SK-N-SH (cell line): ENCODE data around the gene CSNK2A2. TPM values are rescaled to one million over a fixed set of nuclear protein-coding genes. Genes with fewer than 3 reads are reported as not detected.

Experiments
- CTCF ChIA-PET: fragments of 300-600, 350-600 bp; formaldehyde crosslinking; extraction: SDS; loops from one replicate; lab custom pipeline; 2021; lab: Yijun Ruan, JAX
- POLR2A ChIA-PET: fragments of 350-600 bp; sonication (Branson Sonifier 250); formaldehyde crosslinking; extraction: SDS; loops from one replicate; lab custom pipeline; 2020; ENCODE audit warnings: antibody characterized with exemption, inconsistent platforms; lab: Yijun Ruan, JAX
- DNase-seq: peaks from one replicate; pipeline ENCODE4 v3.0.0; 2012
- H2AFZ ChIP-seq: fragments of 200-600 bp; sonication (generic); 2 replicates; pipeline ENCODE4 v1.8.1; 2016; ENCODE audit warnings: antibody characterized with exemption, mild to moderate bottlenecking, low read depth
- H3F3A ChIP-seq: fragments of 200-600 bp; sonication (generic); replicated peaks from 2 replicates; pipeline ENCODE3; 2016; ENCODE audit warnings: antibody characterized with exemption, mild to moderate bottlenecking; ENCODE audit not compliant: insufficient read depth
- H3K27ac ChIP-seq, 2 experiments: fragments of 200-500 bp in 1 of 2; fragments of 200-600 bp in 1 of 2; sonication (Bioruptor generic) in 1 of 2; sonication (generic), shearing (Covaris generic) in 1 of 2; 2 replicates each; pipeline versions ENCODE4 v1.5.1 to v1.6.1; 2014 to 2016; ENCODE audit warnings: low read depth in 2 of 2, inconsistent platforms in 1 of 2, low read length in 1 of 2, mild to moderate bottlenecking in 1 of 2, mixed read lengths in 1 of 2
- H3K27me3 ChIP-seq: fragments of 200-600 bp; sonication (generic), shearing (Covaris generic); 2 replicates; pipeline ENCODE4 v1.6.1; 2016; ENCODE audit warnings: mixed run types; ENCODE audit not compliant: insufficient read depth
- H3K36me3 ChIP-seq, 2 experiments: fragments of 200-500 bp in 1 of 2; fragments of 200-600 bp in 1 of 2; sonication (Bioruptor generic) in 1 of 2; sonication (generic) in 1 of 2; replicated peaks in 1 of 2; 2 replicates each; pipeline versions ENCODE3 to v1.5.1; 2014 to 2016; ENCODE audit warnings: low read length in 1 of 2, mild to moderate bottlenecking in 1 of 2; ENCODE audit not compliant: insufficient read depth in 2 of 2, control insufficient read depth in 1 of 2
- H3K4me1 ChIP-seq, 2 experiments: fragments of 200-500 bp in 1 of 2; fragments of 200-600 bp in 1 of 2; sonication (Bioruptor generic) in 1 of 2; sonication (generic), shearing (Covaris generic) in 1 of 2; 2 replicates each; pipeline versions ENCODE4 v1.5.1 to v1.6.1; 2014 to 2016; ENCODE audit warnings: low read depth in 1 of 2, low read length in 1 of 2, mixed run types in 1 of 2; ENCODE audit not compliant: insufficient read depth in 2 of 2, control insufficient read depth in 1 of 2
- H3K4me2 ChIP-seq: fragments of 200-600 bp; sonication (generic), shearing (Covaris generic); 2 replicates; pipeline ENCODE4 v1.6.1; 2017; ENCODE audit warnings: mixed run types
- H3K4me3 ChIP-seq, 2 experiments: fragments of 200-500 bp in 1 of 2; fragments of 200-600 bp in 1 of 2; sonication (Bioruptor generic) in 1 of 2; sonication (generic), shearing (Covaris generic) in 1 of 2; 2 replicates each; pipeline versions ENCODE4 v1.5.1 to v1.8.1; 2014 to 2016; ENCODE audit warnings: low read depth in 2 of 2, inconsistent platforms in 1 of 2, low read length in 1 of 2, mild to moderate bottlenecking in 1 of 2, mixed read lengths in 1 of 2, moderate library complexity in 1 of 2
- H3K79me2 ChIP-seq: fragments of 200-600 bp; sonication (generic); 2 replicates; pipeline ENCODE4 v1.8.1; 2017; ENCODE audit warnings: mild to moderate bottlenecking; ENCODE audit not compliant: insufficient read depth
- H3K9ac ChIP-seq: fragments of 200-600 bp; sonication (generic); 2 replicates; pipeline ENCODE4 v1.6.1; 2017; ENCODE audit warnings: mixed run types
- H3K9me2 ChIP-seq: fragments of 200-600 bp; sonication (generic); 2 replicates; pipeline ENCODE4 v1.6.1; 2017; ENCODE audit warnings: mixed run types
- H3K9me3 ChIP-seq: fragments of 200-600 bp; sonication (generic); 2 replicates; pipeline ENCODE4 v1.6.1; 2017; ENCODE audit warnings: mixed run types, mild to moderate bottlenecking, moderate library complexity
- H4K20me1 ChIP-seq: fragments of 200-600 bp; sonication (generic); 2 replicates; pipeline ENCODE4 v1.6.1; 2017; ENCODE audit warnings: mild to moderate bottlenecking, mixed run types; ENCODE audit not compliant: insufficient read depth
- EP300 ChIP-seq, 2 experiments: IDR thresholded peaks; 2 replicates each; pipeline versions ENCODE4 v1.4.0 to v1.6.1; 2012; ENCODE audit warnings: borderline replicate concordance in 1 of 2, low read depth in 1 of 2, low read length in 1 of 2
- EZH2phosphoT487 ChIP-seq: fragments of 200-600 bp; sonication (generic); IDR thresholded peaks from 2 replicates; pipeline ENCODE4 v1.6.1; 2017; ENCODE audit warnings: low read depth, mixed run types, mild to moderate bottlenecking, antibody characterized with exemption, moderate library complexity, borderline replicate concordance
- FOSL2 ChIP-seq: IDR thresholded peaks from 2 replicates; pipeline ENCODE4 v1.4.0; 2012; ENCODE audit warnings: low read depth, mild to moderate bottlenecking, moderate library complexity, borderline replicate concordance
- FOXJ3 ChIP-seq: sonication (generic); formaldehyde crosslinking; IDR thresholded peaks from 2 replicates; pipeline ENCODE4 v1.5.1; 2020; ENCODE audit warnings: mild to moderate bottlenecking, missing genetic modification reagents
- GABPA ChIP-seq: IDR thresholded peaks from 2 replicates; pipeline ENCODE4 v1.4.0; 2012; ENCODE audit warnings: low read depth, mild to moderate bottlenecking
- JUND ChIP-seq: IDR thresholded peaks from 2 replicates; pipeline ENCODE4 v1.4.0; 2012
- MEF2A ChIP-seq: IDR thresholded peaks from 2 replicates; pipeline ENCODE4 v1.4.0; 2012; ENCODE audit warnings: low read depth, borderline replicate concordance
- MXI1 ChIP-seq: IDR thresholded peaks from 2 replicates; pipeline ENCODE4 v1.6.1; 2012; ENCODE audit warnings: mild to moderate bottlenecking, low read depth, low read length, improper control_type of control experiment
- NRF1 ChIP-seq: IDR thresholded peaks from 2 replicates; pipeline ENCODE4 v1.6.1; 2012; ENCODE audit warnings: low read depth, mild to moderate bottlenecking, low read length
- POLR2AphosphoS5 ChIP-seq: IDR thresholded peaks from 2 replicates; pipeline ENCODE4 v1.6.1; 2012; ENCODE audit warnings: low read depth, low read length
- RCOR1 ChIP-seq: fragments of 150-350 bp; IDR thresholded peaks from 2 replicates; pipeline ENCODE4 v1.6.1; 2017; ENCODE audit warnings: antibody characterized with exemption, low read length
- RFX5 ChIP-seq: IDR thresholded peaks from 2 replicates; pipeline ENCODE4 v1.6.1; 2012; ENCODE audit warnings: mild to moderate bottlenecking, improper control_type of control experiment, low read length
- RXRA ChIP-seq: IDR thresholded peaks from 2 replicates; pipeline ENCODE4 v1.4.0; 2012; ENCODE audit warnings: low read depth, mild to moderate bottlenecking, borderline replicate concordance
- SIN3A ChIP-seq: IDR thresholded peaks from 2 replicates; pipeline ENCODE4 v1.6.1; 2012; ENCODE audit warnings: low read depth, mild to moderate bottlenecking, low read length, moderate library complexity, borderline replicate concordance
- SMC3 ChIP-seq: IDR thresholded peaks from 2 replicates; pipeline ENCODE4 v1.6.1; 2012; ENCODE audit warnings: low read depth, low read length, improper control_type of control experiment
- TAF1 ChIP-seq: IDR thresholded peaks from 2 replicates; pipeline ENCODE4 v1.6.1; 2012; ENCODE audit warnings: low read depth, mild to moderate bottlenecking, low read length, moderate library complexity, borderline replicate concordance
- YY1 ChIP-seq: IDR thresholded peaks from 2 replicates; pipeline ENCODE4 v1.4.0; 2012; ENCODE audit warnings: low read depth, mild to moderate bottlenecking
- WGBS: methylation state at CpG from one replicate; pipeline ENCODE4 v1.1.6; 2017; ENCODE audit warnings: low lambda C conversion rate; 5-methylcytosine and 5-hydroxymethylcytosine counted together
- polyA plus RNA-seq, 3 experiments: library from polyadenylated mRNA; depleted of rRNA; stranded (reverse); fragments of >200 nt; gene quantifications; 2 replicates each; pipeline ENCODE4 v1.2.3, GENCODE V29; 2012
- TF ChIP-seq, protein P1 (sequence below): IDR thresholded peaks from 2 replicates; pipeline ENCODE4 v1.4.0; 2012; ENCODE audit warnings: low read depth, borderline replicate concordance
- TF ChIP-seq, protein P2 (sequence below): IDR thresholded peaks from 2 replicates; pipeline ENCODE4 v1.4.0; 2012; ENCODE audit warnings: low read depth, borderline replicate concordance
- TF ChIP-seq, protein P3 (sequence below): fragments of 150-350 bp; IDR thresholded peaks from 2 replicates; pipeline ENCODE4 v1.6.1; 2017; ENCODE audit warnings: antibody characterized with exemption, low read length, low read depth, borderline replicate concordance
- TF ChIP-seq, protein P4 (sequence below): fragments of 150-350 bp; IDR thresholded peaks from 2 replicates; pipeline ENCODE4 v1.6.1; 2016; ENCODE audit warnings: mild to moderate bottlenecking, low read depth, low read length
- TF ChIP-seq, protein P5 (sequence below): IDR thresholded peaks from 2 replicates; pipeline ENCODE4 v1.4.0; 2012; ENCODE audit warnings: low read depth

CSNK2A2 gene
- polyA plus RNA-seq, 1 of the 3 experiments (the other 2 are of a cell fraction): 25.8 TPM

DNA sequence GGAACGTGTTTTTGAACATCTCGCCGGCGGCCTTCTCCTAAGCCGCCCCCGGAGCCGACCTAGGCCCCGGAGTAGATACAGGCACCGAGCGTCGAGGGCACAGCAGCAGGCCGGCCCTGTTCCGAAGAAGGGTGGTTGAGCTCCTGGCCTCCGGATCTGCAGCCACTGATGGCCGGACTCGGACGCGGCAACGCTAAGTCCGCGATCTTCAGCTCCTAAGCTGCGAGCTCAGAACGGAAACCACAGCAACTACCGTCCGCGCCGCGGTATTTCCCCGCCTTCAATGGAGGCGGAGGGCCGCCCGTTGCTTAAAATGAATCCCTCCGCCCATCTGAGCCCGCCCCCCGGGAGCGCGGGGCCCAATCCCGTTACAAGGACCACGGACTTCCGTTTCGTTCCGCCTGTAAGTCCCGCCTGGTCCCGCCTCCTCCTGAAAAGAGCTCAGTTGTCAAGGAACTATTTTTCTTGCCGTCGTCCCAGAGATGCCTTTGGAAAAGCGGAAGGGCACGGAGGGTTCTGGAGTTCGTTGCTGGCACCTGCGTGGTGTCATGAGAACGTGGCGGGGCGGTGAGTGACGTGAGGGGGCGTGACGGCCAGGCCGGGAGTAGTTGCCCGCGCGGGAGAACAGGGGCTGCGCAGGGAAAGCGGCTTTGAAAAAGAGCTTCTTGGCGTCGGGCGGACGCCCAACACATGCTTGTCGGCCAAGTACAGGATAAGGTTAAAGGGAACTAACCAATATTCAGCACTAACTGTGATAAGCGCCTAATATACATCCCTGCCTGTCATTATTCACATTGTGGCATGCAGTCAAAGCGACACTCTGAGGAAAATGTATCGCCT is 68.6 kb downstream of the CSNK2A2 start, which contains the start of gene CFAP20:
Gene CFAP20 (minus strand): TSS at position 285 of the 840 bp plus-strand sequence. CDS start 266 bp downstream, at position 19.
- H3K4me1 ChIP-seq: peaks cover 11 to 29% of the 10 kb centered on the region in 2 experiments; a peak in 3 of 4 replicates
- H3K9ac ChIP-seq: peak within 1 kb of the TSS; percentile 92
- peaks cover 7% of the 10 kb centered on the region for H3F3A ChIP-seq
- 7% methylated on average over 31 of the region's 70 CpGs for WGBS
- peak within 1 kb of the TSS; percentile 92 for H2AFZ ChIP-seq
- no peaks in the 10 kb centered on the region for H3K9me3 ChIP-seq
- H4K20me1 ChIP-seq: peaks cover 41% of the 10 kb centered on the region
- CTCF ChIA-PET: interaction anchor here (0.6 to 6.5 kb wide), 10 partner anchors 7 to 1938 kb away, joined by 3 to 91 read pairs (median 4); partner anchors contain the start of genes GNAO1 and MMP15
- H3K4me2 ChIP-seq: peak within 1 kb of the TSS; percentile 78
- peak within 1 kb of the TSS; percentile 90 to 92 for H3K4me3 ChIP-seq
- peaks cover 47% of the 10 kb centered on the region for H3K79me2 ChIP-seq
- no peaks in the 10 kb centered on the region for H3K9me2 ChIP-seq
- POLR2A ChIA-PET: interaction anchor here (0.7 to 1.5 kb wide), 15 partner anchors 8 to 1068 kb away, joined by 3 to 18 read pairs (median 4); partner anchors contain the start of genes MMP15 and NDRG4
- DNase-seq: peak; percentile 95
- H3K36me3 ChIP-seq: no peaks in the 10 kb centered on the region
- peak within 1 kb of the TSS; percentile 88 to 94 for H3K27ac ChIP-seq
- no peaks in the 10 kb centered on the region for H3K27me3 ChIP-seq
- TF ChIP-seq YY1 (peak; percentile 78; the same call in 1 of the 2 replicates), RFX5 (peak; percentile 76), EZH2phosphoT487 (no peak), GABPA (peak; percentile 85), MEF2A (no peak), SMC3 (no peak), TAF1 (peak; percentile 90), FOXJ3 (CRISPR knock-in tag) (0 out of 2 replicates have a peak, but pooled peaks have one; percentile 29), FOSL2 (peak; percentile 11; the same call in 1 of the 2 replicates), JUND (no peak; the same call in 1 of the 2 replicates), EP300 (IDR thresholded peaks at IDR 0.05; ENCODE audit: borderline replicate concordance in 1 of 2, low read depth in 1 of 2, low read length in 1 of 2) (peak in 1 of 2 experiments; percentile 47; a peak in 1 of 4 replicates), RXRA (no peak), NRF1 (peak; percentile 67), RCOR1 (0 out of 2 replicates have a peak, but pooled peaks have one; percentile 34), MXI1 (peak; percentile 97), POLR2AphosphoS5 (peak; percentile 81), SIN3A (peak; percentile 85)
- TF ChIP-seq, protein P1, sequence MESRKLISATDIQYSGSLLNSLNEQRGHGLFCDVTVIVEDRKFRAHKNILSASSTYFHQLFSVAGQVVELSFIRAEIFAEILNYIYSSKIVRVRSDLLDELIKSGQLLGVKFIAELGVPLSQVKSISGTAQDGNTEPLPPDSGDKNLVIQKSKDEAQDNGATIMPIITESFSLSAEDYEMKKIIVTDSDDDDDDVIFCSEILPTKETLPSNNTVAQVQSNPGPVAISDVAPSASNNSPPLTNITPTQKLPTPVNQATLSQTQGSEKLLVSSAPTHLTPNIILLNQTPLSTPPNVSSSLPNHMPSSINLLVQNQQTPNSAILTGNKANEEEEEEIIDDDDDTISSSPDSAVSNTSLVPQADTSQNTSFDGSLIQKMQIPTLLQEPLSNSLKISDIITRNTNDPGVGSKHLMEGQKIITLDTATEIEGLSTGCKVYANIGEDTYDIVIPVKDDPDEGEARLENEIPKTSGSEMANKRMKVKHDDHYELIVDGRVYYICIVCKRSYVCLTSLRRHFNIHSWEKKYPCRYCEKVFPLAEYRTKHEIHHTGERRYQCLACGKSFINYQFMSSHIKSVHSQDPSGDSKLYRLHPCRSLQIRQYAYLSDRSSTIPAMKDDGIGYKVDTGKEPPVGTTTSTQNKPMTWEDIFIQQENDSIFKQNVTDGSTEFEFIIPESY: peak; percentile 27; the same call in 1 of the 2 replicates
- TF ChIP-seq, protein P2, sequence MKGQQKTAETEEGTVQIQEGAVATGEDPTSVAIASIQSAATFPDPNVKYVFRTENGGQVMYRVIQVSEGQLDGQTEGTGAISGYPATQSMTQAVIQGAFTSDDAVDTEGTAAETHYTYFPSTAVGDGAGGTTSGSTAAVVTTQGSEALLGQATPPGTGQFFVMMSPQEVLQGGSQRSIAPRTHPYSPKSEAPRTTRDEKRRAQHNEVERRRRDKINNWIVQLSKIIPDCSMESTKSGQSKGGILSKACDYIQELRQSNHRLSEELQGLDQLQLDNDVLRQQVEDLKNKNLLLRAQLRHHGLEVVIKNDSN: no peak
- TF ChIP-seq, protein P3, sequence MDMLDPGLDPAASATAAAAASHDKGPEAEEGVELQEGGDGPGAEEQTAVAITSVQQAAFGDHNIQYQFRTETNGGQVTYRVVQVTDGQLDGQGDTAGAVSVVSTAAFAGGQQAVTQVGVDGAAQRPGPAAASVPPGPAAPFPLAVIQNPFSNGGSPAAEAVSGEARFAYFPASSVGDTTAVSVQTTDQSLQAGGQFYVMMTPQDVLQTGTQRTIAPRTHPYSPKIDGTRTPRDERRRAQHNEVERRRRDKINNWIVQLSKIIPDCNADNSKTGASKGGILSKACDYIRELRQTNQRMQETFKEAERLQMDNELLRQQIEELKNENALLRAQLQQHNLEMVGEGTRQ: no peak
- TF ChIP-seq, protein P4, sequence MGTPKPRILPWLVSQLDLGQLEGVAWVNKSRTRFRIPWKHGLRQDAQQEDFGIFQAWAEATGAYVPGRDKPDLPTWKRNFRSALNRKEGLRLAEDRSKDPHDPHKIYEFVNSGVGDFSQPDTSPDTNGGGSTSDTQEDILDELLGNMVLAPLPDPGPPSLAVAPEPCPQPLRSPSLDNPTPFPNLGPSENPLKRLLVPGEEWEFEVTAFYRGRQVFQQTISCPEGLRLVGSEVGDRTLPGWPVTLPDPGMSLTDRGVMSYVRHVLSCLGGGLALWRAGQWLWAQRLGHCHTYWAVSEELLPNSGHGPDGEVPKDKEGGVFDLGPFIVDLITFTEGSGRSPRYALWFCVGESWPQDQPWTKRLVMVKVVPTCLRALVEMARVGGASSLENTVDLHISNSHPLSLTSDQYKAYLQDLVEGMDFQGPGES: 0 out of 2 replicates have a peak, but pooled peaks have one; percentile 26
- TF ChIP-seq, protein P5, sequence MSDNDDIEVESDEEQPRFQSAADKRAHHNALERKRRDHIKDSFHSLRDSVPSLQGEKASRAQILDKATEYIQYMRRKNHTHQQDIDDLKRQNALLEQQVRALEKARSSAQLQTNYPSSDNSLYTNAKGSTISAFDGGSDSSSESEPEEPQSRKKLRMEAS: peak; percentile 97
